T-helper 1 cell treated with Interleukin-12 subunit alpha and Interleukin-12 subunit beta and Interleukin-4 antibody, amounts not matched to agents 30 μg/mL and 1 μg/mL, for 36 hours (primary cell): ENCODE measurements around the gene SLC2A6.

Experiments used
- H3K27ac Mint-ChIP-seq: one replicate; pipeline ENCODE4 v1.8.0; 2021; ENCODE audit warnings: mild to moderate bottlenecking, mixed read lengths
- H3K27me3 Mint-ChIP-seq: one replicate; pipeline ENCODE4 v1.8.0; 2021; ENCODE audit warnings: low read depth, mixed read lengths
- H3K36me3 Mint-ChIP-seq: one replicate; pipeline ENCODE4 v1.8.0; 2021; ENCODE audit warnings: low read depth, mixed read lengths
- H3K4me1 Mint-ChIP-seq: one replicate; pipeline ENCODE4 v1.8.0; 2021; ENCODE audit warnings: low read depth, mixed read lengths
- H3K4me3 Mint-ChIP-seq: one replicate; pipeline ENCODE4 v1.8.0; 2021; ENCODE audit warnings: mild to moderate bottlenecking, moderate library complexity, mixed read lengths
- H3K9me3 Mint-ChIP-seq: one replicate; pipeline ENCODE4 v1.8.0; 2021; ENCODE audit warnings: mixed read lengths

The SLC2A6 gene

GRCh38 chr9:133483611-133484010 lies 4.7 kb upstream of the SLC2A6 start:
- Mint-ChIP-seq H3K27ac (no peak overlapping the region), H3K9me3 (no peaks in the 10 kb centered on the region), H3K36me3 (no peaks in the 10 kb centered on the region), H3K27me3 (peaks cover 14% of the 10 kb centered on the region), H3K4me3 (no peak overlapping the region), H3K4me1 (peaks cover 9% of the 10 kb centered on the region)

- H3K27ac Mint-ChIP-seq: no peak overlapping the region
These were observed 678 bp downstream of the SLC2A6 start for GRCh38 chr9:133477992-133478850.

DNA sequence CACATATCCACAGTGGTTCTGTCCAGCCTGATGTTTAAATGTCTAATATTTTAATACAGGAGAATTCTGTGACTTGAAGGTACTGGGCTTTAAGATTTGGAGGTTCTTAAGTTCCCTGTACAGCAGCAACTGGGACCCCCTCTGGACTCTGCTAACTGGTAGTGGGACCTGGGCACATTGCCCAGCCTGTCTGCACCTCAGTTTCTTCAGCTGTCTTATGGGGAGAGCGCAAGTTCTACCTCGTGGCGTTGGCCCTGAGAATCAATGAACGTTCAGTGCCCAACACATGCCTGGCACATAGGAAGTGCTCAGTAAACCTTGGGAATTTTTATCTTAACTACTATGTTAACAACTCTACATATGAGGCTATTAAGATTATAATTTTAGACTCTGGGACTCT lies 1.4 kb downstream of the SLC2A6 start:
- no peaks in the 10 kb centered on the region for H3K36me3 Mint-ChIP-seq
- no peaks in the 10 kb centered on the region for H3K9me3 Mint-ChIP-seq
- peaks cover 8% of the 10 kb centered on the region for H3K27me3 Mint-ChIP-seq
- no peak overlapping the region for H3K4me3 Mint-ChIP-seq
- peaks cover 6% of the 10 kb centered on the region for H3K4me1 Mint-ChIP-seq
- no peak overlapping the region for H3K27ac Mint-ChIP-seq

More at GRCh38 chr9:133477992-133478850, 678 bp downstream of the SLC2A6 start:
- Mint-ChIP-seq H3K36me3 (no peaks in the 10 kb centered on the region), H3K9me3 (no peaks in the 10 kb centered on the region), H3K4me1 (peaks cover 6% of the 10 kb centered on the region), H3K4me3 (peak overlapping the region; percentile 59), H3K27me3 (peaks cover 11% of the 10 kb centered on the region)

- Mint-ChIP-seq H3K27ac (no peak overlapping the region), H3K4me3 (no peak overlapping the region), H3K27me3 (peaks cover 4% of the 10 kb centered on the region), H3K36me3 (no peaks in the 10 kb centered on the region), H3K4me1 (peaks cover 6% of the 10 kb centered on the region), H3K9me3 (no peaks in the 10 kb centered on the region)
These were observed 2.0 kb downstream of the SLC2A6 start for GRCh38 chr9:133476941-133477340.

GRCh38 chr9:133476036-133476931 lies 2.6 kb downstream of the SLC2A6 start:
- H3K27me3 Mint-ChIP-seq: peaks cover 4% of the 10 kb centered on the region
- no peaks in the 10 kb centered on the region for H3K36me3 Mint-ChIP-seq
- peaks cover 6% of the 10 kb centered on the region for H3K4me1 Mint-ChIP-seq
- no peaks in the 10 kb centered on the region for H3K9me3 Mint-ChIP-seq
- H3K4me3 Mint-ChIP-seq: no peak overlapping the region
- no peak overlapping the region for H3K27ac Mint-ChIP-seq

DNA sequence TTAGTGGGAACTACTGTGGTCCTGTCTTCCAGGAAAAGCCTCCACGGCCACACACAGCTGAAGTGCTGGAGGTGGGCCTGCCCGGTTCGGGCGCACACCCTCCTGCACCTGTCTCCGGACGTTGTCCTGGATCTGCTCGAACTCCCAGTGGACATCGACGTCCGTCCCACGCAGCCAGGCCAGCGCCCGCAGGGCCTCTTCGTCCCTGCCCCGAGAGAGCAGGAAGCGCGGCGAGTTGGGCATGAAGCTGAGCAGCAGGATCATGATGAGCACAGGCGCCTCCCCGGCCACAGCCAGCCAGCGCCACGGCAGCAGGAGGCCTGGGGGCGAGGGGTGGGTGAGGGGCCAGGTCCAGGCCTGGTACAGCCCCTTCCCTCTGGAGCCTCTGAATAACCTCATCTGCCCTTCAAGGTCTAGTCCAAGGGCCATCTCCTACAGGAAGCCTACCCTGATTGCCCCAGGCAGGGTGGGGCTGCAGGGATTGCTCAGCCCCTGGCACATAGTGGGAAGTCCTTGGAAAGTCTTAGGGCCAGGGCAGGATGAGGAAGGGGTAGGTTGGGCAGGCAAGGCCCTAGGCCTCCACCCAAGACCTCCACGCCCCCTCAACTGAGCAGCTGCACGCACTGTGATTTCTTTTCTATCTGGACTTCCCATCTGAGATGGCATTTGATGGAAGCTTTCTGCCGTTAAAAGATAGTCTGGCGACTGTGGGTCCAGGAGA lies 3.4 kb downstream of the SLC2A6 start:
- H3K4me1 Mint-ChIP-seq: peaks cover 6% of the 10 kb centered on the region
- no peak overlapping the region for H3K4me3 Mint-ChIP-seq
- H3K36me3 Mint-ChIP-seq: no peaks in the 10 kb centered on the region
- H3K9me3 Mint-ChIP-seq: no peaks in the 10 kb centered on the region
- H3K27ac Mint-ChIP-seq: no peak overlapping the region
- peaks cover 4% of the 10 kb centered on the region for H3K27me3 Mint-ChIP-seq

- Mint-ChIP-seq H3K4me1 (peaks cover 4% of the 10 kb centered on the region), H3K27me3 (peaks cover 1% of the 10 kb centered on the region), H3K36me3 (no peaks in the 10 kb centered on the region), H3K4me3 (no peak overlapping the region), H3K9me3 (no peaks in the 10 kb centered on the region), H3K27ac (no peak overlapping the region)
These were observed 4.0 kb downstream of the SLC2A6 start for GRCh38 chr9:133474853-133475252.

GRCh38 chr9:133474215-133474614 lies 4.7 kb downstream of the SLC2A6 start:
- H3K9me3 Mint-ChIP-seq: no peaks in the 10 kb centered on the region
- H3K4me3 Mint-ChIP-seq: no peak overlapping the region
- H3K27ac Mint-ChIP-seq: no peak overlapping the region
- H3K4me1 Mint-ChIP-seq: no peaks in the 10 kb centered on the region
- no peaks in the 10 kb centered on the region for H3K36me3 Mint-ChIP-seq
- no peaks in the 10 kb centered on the region for H3K27me3 Mint-ChIP-seq

DNA sequence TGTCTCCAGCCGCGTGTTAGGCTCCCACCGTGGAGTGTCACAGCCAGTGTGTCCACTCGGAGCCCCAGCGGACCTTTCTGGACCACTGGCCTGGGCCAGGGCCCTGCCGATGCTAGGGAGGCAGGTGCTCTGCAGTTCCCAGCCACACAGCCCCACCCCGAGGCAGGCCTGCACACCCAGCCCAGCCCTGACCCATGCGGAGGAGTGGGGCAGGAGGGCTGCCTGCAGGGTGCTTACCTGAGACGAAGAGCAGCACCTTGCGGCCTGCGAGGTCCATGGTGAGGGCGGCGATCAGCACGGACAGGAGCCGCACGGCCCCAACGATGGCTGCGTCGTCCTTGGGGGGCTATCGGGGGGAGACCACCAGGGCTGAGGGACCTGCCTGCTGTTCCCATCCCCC lies 5.2 kb downstream of the SLC2A6 start:
- H3K9me3 Mint-ChIP-seq: no peaks in the 10 kb centered on the region
- H3K4me1 Mint-ChIP-seq: no peaks in the 10 kb centered on the region
- no peak overlapping the region for H3K27ac Mint-ChIP-seq
- H3K36me3 Mint-ChIP-seq: no peaks in the 10 kb centered on the region
- H3K4me3 Mint-ChIP-seq: no peak overlapping the region
- no peaks in the 10 kb centered on the region for H3K27me3 Mint-ChIP-seq

DNA sequence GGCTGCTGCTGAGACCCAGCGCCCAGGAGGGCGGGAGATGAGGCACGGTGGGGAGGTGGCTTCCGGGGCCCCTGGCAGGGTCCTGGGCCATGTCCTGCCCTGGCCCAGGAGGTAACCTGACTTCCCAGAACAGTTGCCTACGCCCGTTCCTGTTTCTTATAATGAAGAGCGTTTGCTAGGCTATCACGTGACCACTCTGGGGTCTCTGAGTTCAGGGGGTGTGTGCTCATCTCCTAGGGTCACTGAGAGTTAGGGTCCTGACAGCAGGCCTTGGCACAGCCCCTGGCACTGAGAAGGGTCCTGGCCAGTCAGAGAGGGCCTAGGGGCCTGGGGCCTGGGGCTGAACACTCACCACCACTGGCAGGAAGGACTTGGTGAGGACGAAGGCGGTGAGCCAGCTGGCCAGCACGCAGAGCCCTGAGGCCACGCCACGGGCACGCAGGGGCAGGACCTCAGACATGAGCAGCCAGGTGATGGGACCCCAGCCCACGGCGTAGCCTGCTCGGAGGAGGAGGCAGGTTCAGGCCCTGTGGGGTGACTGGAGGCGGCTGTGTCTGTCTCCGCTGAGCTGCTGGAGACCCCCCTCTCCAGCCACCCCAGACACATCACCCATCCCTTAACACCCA lies 6.0 kb downstream of the SLC2A6 start:
- no peaks in the 10 kb centered on the region for H3K4me1 Mint-ChIP-seq
- H3K4me3 Mint-ChIP-seq: no peak overlapping the region
- H3K27ac Mint-ChIP-seq: no peak overlapping the region
- H3K36me3 Mint-ChIP-seq: no peaks in the 10 kb centered on the region
- no peaks in the 10 kb centered on the region for H3K27me3 Mint-ChIP-seq
- H3K9me3 Mint-ChIP-seq: no peaks in the 10 kb centered on the region

DNA sequence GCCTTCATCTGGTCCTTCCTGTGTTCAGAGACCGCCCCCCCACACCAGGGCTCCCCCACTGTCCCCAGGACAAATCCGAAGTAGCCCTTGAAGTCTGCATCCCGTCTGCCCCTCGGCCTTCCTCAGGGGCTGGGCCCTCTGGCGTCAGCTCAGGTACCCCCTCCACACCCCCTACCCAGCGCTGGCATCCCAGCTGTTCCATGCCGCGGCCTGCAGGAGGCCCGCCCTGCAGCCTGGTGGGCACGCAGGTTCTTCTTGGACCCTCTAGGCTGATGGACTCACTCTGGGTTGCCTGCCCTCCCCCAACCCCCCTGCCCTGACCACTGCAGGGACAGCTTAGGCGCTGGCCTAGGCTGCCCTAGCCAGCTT lies 6.6 kb downstream of the SLC2A6 start:
- Mint-ChIP-seq H3K4me1 (no peaks in the 10 kb centered on the region), H3K27ac (no peak overlapping the region), H3K9me3 (no peaks in the 10 kb centered on the region), H3K36me3 (no peaks in the 10 kb centered on the region), H3K27me3 (no peaks in the 10 kb centered on the region), H3K4me3 (no peak overlapping the region)

GRCh38 chr9:133471551-133472276 lies 7.2 kb downstream of the SLC2A6 start:
- no peaks in the 10 kb centered on the region for H3K4me1 Mint-ChIP-seq
- no peaks in the 10 kb centered on the region for H3K27me3 Mint-ChIP-seq
- no peak overlapping the region for H3K27ac Mint-ChIP-seq
- H3K36me3 Mint-ChIP-seq: no peaks in the 10 kb centered on the region
- H3K9me3 Mint-ChIP-seq: no peaks in the 10 kb centered on the region
- no peak overlapping the region for H3K4me3 Mint-ChIP-seq

- no peaks in the 10 kb centered on the region for H3K4me1 Mint-ChIP-seq
- no peaks in the 10 kb centered on the region for H3K27me3 Mint-ChIP-seq
- H3K9me3 Mint-ChIP-seq: no peaks in the 10 kb centered on the region
- H3K36me3 Mint-ChIP-seq: no peaks in the 10 kb centered on the region
- no peak overlapping the region for H3K27ac Mint-ChIP-seq
- H3K4me3 Mint-ChIP-seq: no peak overlapping the region
These were observed 7.9 kb downstream of the SLC2A6 start for GRCh38 chr9:133470988-133471387.
